Measurements from ENCODE around the gene ARHGAP30. TPM values are rescaled to one million over a fixed set of nuclear protein-coding genes. Genes with fewer than 3 reads are reported as not detected.

Gene ARHGAP30
- total and polyA plus RNA-seq, 2 of the 4 experiments (the other 2 are of a cell fraction) = 0.02 TPM; not detected in 1

DNA sequence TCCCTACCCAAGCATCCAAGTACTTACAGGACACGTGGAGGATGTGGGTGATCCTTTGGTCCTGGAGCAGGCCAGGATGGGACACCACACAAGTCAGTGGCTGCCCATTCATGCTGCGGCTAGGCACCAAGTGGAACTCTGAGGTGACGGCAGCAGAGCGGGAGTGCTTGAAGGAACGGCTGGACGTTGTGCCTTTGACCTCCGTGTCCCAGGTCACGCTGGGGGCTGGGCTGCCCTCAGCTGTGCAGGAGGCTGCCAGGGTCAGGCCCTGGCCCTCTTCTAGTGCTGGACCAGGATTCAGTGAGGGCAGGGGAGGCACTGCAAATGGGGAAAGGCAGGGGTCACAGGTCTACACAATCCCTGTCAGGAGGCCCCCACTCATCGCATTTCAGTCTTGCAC, 7.7 kb upstream of the ARHGAP30 start:
- Histone ChIP-seq H3K9me1 (ENCODE audit: insufficient read depth, low read length) (no peaks in the 10 kb centered on the region), H2BK5ac (ENCODE audit: low read depth, low read length, poor library complexity, severe bottlenecking) (no peak overlapping the region), H3K14ac (replicated peaks; ENCODE audit: low read depth, low read length) (no peak overlapping the region), H3K9ac (ENCODE audit: low read depth, low read length) (no peak overlapping the region), H2AK9ac (replicated peaks; ENCODE audit: low read depth, low read length, poor library complexity) (peak overlapping the region; percentile 13), H3K18ac (ENCODE audit: low read depth, low read length) (no peak overlapping the region), H2AK5ac (ENCODE audit: low read depth, low read length) (no peak overlapping the region), H3K4me2 (ENCODE audit: low read depth, low read length) (no peak overlapping the region), H3K9me3 (ENCODE audit: control insufficient read depth, insufficient read depth, low read length) (no peaks in the 10 kb centered on the region), H3K4me3 (ENCODE audit: insufficient read depth, low read depth, low read length) (no peak overlapping the region), H3K56ac (ENCODE audit: extremely low read depth, insufficient read depth, low read length) (no peak overlapping the region), H3K27me3 (ENCODE audit: control insufficient read depth, insufficient read depth, low read length) (no peaks in the 10 kb centered on the region), H3K36me3 (ENCODE audit: control insufficient read depth, insufficient read depth, low read length) (no peaks in the 10 kb centered on the region), H4K5ac (ENCODE audit: low read depth, low read length) (no peak overlapping the region), H2BK120ac (ENCODE audit: low read depth, low read length) (no peak overlapping the region), H3K4me1 (ENCODE audit: control insufficient read depth, insufficient read depth, low read length) (peaks cover 6% of the 10 kb centered on the region; the same call in 1 of the 2 replicates), H4K8ac (ENCODE audit: low read depth in 2 of 2, low read length in 2 of 2) (no peak overlapping the region), H3K4ac (ENCODE audit: low read depth, low read length) (no peak overlapping the region), H2AFZ (replicated peaks; ENCODE audit: low read length, poor library complexity) (peak overlapping the region; percentile 8), H4K91ac (ENCODE audit: insufficient read depth, low read depth, low read length) (no peak overlapping the region), H2BK15ac (ENCODE audit: low read depth, low read length) (no peak overlapping the region), H2BK20ac (ENCODE audit: low read depth, low read length) (no peak overlapping the region), H3K23ac (ENCODE audit: low read depth, low read length) (no peak overlapping the region), H3K79me1 (ENCODE audit: low read depth in 1 of 2, low read length in 2 of 2) (no peaks in the 10 kb centered on the region), H3K27ac (ENCODE audit: insufficient read depth, low read length) (no peak overlapping the region), H4K20me1 (ENCODE audit: insufficient read depth, low read length) (no peaks in the 10 kb centered on the region)
- 50% methylated on average over 6 of the region's 9 CpGs; no CpG with 5 or more reads in 1 of the 2 experiments for WGBS, 2 experiments (ENCODE audit: extremely low coverage in 2 of 2, insufficient read length in 1 of 2)
- ChIA-PET CTCF (no interaction called here), POLR2A (ENCODE audit: unreplicated experiment) (no interaction called here)
- no peak for TF ChIP-seq POLR2A (IDR thresholded peaks at IDR 0.05; ENCODE audit: low read depth, low read length)
- TF ChIP-seq, protein P1, sequence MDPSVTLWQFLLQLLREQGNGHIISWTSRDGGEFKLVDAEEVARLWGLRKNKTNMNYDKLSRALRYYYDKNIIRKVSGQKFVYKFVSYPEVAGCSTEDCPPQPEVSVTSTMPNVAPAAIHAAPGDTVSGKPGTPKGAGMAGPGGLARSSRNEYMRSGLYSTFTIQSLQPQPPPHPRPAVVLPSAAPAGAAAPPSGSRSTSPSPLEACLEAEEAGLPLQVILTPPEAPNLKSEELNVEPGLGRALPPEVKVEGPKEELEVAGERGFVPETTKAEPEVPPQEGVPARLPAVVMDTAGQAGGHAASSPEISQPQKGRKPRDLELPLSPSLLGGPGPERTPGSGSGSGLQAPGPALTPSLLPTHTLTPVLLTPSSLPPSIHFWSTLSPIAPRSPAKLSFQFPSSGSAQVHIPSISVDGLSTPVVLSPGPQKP (IDR thresholded peaks at IDR 0.05; ENCODE audit: borderline replicate concordance, low read depth, low read length) = no peak
- TF ChIP-seq BHLHE40 (IDR thresholded peaks at IDR 0.05; ENCODE audit: low read depth, low read length) = no peak
- TF ChIP-seq CEBPB (IDR thresholded peaks at IDR 0.05; ENCODE audit: low read depth, low read length) = no peak
- TF ChIP-seq, protein P2, sequence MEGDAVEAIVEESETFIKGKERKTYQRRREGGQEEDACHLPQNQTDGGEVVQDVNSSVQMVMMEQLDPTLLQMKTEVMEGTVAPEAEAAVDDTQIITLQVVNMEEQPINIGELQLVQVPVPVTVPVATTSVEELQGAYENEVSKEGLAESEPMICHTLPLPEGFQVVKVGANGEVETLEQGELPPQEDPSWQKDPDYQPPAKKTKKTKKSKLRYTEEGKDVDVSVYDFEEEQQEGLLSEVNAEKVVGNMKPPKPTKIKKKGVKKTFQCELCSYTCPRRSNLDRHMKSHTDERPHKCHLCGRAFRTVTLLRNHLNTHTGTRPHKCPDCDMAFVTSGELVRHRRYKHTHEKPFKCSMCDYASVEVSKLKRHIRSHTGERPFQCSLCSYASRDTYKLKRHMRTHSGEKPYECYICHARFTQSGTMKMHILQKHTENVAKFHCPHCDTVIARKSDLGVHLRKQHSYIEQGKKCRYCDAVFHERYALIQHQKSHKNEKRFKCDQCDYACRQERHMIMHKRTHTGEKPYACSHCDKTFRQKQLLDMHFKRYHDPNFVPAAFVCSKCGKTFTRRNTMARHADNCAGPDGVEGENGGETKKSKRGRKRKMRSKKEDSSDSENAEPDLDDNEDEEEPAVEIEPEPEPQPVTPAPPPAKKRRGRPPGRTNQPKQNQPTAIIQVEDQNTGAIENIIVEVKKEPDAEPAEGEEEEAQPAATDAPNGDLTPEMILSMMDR (conservative IDR thresholded peaks at IDR 0.05; ENCODE audit: low read depth, low read length) = no peak
- TF ChIP-seq RFX5 (IDR thresholded peaks at IDR 0.05; ENCODE audit: low read depth, low read length) = no peak
- TF ChIP-seq CHD1 (IDR thresholded peaks at IDR 0.05; ENCODE audit: low read depth, low read length) = no peak
- TF ChIP-seq NFE2L2 (IDR thresholded peaks at IDR 0.05; ENCODE audit: low read depth, low read length) = no peak
- TF ChIP-seq USF2 (IDR thresholded peaks at IDR 0.05; ENCODE audit: low read depth, low read length) = no peak
- TF ChIP-seq MAFK (IDR thresholded peaks at IDR 0.05; ENCODE audit: low read depth, low read length) = no peak
- no peak for TF ChIP-seq FOS (IDR thresholded peaks at IDR 0.05; ENCODE audit: low read depth, low read length)
- no peak for TF ChIP-seq SMC3 (IDR thresholded peaks at IDR 0.05; ENCODE audit: low read depth, low read length)
- TF ChIP-seq RAD21 (IDR thresholded peaks at IDR 0.05; ENCODE audit: low read length) = no peak
- TF ChIP-seq MAZ (IDR thresholded peaks at IDR 0.05; ENCODE audit: borderline replicate concordance, low read depth, low read length) = no peak
- TF ChIP-seq RCOR1 (IDR thresholded peaks at IDR 0.05; ENCODE audit: insufficient replicate concordance, low read length) = no peak
- TF ChIP-seq MXI1 (IDR thresholded peaks at IDR 0.05; ENCODE audit: borderline replicate concordance, low read depth, low read length) = no peak
- BruUV-seq (replicated peaks) = no TSS peak
- no peak for DNase-seq
- intact Hi-C loops (cut with micrococcal nuclease) (no loop called here), dilution Hi-C loops (cut with HindIII; ENCODE audit: low sequenced_read_pairs, unreplicated experiment) (no loop called here), in situ Hi-C loops (cut with MboI; ENCODE audit: low sequenced_read_pairs) (no loop called here)
- no peak for ATAC-seq (ENCODE audit: low read depth)

All from IMR-90 (cell line).